GM19397 (cell line): ENCODE data around the gene IFT52.
"Not testable (repeated sequence)": the region's sequence is repeated elsewhere in the genome, so short reads cannot be mapped to it uniquely, and the experiment has no call there.

ENCODE experiments used
- ATAC-seq: cut with Tn5 transposase; IDR thresholded peaks from one replicate; pipeline ENCODE4 v1.9.1; 2021; ENCODE audit warnings: mild to moderate bottlenecking, moderate library complexity; ENCODE audit not compliant: unreplicated experiment

The IFT52 gene

GRCh38 chr20:43567477-43567876 lies 23.3 kb upstream of the IFT52 start:
- ATAC-seq, result no peak

DNA sequence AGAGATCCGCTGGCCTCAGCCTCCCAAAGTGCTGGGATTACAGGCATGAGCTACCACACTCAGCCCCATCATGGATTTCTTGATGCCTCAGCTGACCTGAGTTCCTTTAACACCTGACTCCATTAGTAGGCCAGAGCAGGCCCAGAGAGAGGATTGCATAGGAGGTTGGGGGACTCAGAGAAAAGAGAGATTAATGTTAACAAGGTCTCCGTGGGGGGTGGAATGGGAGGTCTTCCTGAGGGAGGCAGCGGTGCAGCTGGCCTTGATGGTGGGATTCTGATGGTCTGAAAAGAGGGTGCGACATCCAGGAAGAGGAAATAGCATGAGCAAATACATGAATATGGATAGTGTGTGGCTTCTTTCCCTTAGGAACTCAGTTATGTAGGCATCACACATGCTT lies 22.0 kb upstream of the IFT52 start:
- no peak for ATAC-seq

DNA sequence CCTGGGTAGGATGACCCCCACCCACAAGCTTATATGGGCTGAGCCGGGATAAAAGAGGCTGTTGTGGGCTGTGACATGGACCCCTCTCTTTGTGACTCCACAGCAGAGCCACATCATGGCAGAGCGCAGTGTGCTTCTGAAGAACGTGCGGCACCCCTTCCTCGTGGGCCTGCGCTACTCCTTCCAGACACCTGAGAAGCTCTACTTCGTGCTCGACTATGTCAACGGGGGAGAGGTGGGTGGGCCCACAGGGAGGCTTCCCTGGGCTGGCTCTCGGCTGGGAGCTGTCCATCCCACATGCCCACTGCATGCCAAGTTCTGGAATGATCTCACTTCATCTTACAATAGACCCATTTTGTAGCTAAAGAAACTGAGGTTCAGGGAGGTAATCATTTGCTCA lies 21.5 kb upstream of the IFT52 start:
- ATAC-seq, result no peak

GRCh38 chr20:43570496-43570895 lies 20.2 kb upstream of the IFT52 start:
- no peak for ATAC-seq

- no peak for ATAC-seq
These were observed 19.4 kb upstream of the IFT52 start for GRCh38 chr20:43571310-43571709.

GRCh38 chr20:43571771-43572170 lies 19.0 kb upstream of the IFT52 start:
- no peak for ATAC-seq

- ATAC-seq, result no peak
These were observed 17.8 kb upstream of the IFT52 start for GRCh38 chr20:43572891-43573290.

- no peak for ATAC-seq
These were observed 14.6 kb upstream of the IFT52 start for GRCh38 chr20:43576108-43576507.

GRCh38 chr20:43579861-43580793 lies 10.6 kb upstream of the IFT52 start:
- no peak for ATAC-seq

DNA sequence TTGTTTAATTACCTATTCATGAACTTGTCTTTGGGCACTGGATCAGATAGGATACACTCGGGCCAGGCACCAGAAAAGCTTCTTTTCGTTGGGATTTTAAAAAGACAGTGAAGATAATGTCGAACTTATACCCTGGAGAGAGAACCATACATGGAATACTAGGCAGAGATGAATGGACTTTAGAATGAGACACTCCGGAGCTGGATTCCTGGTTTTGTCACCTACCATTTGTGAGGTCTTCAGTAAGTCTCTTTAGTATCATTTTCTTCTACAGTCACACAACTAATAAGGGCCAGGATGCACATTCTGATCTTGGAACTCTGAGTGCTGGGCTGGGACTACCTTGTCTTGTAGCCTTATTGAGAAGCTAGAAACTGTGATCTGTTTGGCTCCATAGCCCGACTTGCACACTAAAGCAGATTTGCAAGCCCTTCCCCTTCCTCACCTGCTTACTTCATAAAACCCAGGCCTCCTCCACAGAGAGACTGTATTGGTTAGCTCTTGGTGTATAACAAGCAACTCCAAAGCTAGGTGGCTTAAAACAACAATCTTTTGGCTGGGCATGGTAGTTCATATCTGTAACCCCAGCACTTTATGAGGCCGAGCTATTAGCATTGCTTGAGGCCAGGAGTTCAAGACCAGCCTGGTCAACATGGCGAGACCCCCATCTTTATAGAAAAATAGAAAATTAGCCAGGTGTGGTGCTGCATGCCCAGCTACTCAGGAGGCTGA lies 7.4 kb upstream of the IFT52 start:
- no peak for ATAC-seq

DNA sequence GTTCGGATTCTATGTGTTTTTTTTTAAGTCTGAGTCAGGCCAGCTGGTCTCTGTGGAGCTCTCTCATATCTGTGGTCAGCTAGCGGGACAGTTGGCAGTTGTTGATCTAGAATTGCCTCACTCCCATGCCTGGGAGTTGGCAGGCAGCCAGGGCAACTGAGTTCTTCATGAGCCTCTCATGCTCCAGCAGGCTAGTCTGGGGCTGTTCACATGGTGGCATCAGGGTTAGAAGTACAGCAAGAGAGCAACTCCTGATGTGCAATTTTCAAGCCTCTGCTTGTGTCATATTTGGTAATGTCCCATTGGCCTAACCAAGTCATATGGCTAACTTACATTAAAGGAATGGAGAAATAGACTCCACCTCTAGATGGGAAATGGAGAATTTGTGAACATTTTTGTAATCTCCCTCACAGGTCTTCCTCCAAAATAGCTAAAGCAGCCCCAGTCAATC lies 6.7 kb upstream of the IFT52 start:
- ATAC-seq, result no peak

DNA sequence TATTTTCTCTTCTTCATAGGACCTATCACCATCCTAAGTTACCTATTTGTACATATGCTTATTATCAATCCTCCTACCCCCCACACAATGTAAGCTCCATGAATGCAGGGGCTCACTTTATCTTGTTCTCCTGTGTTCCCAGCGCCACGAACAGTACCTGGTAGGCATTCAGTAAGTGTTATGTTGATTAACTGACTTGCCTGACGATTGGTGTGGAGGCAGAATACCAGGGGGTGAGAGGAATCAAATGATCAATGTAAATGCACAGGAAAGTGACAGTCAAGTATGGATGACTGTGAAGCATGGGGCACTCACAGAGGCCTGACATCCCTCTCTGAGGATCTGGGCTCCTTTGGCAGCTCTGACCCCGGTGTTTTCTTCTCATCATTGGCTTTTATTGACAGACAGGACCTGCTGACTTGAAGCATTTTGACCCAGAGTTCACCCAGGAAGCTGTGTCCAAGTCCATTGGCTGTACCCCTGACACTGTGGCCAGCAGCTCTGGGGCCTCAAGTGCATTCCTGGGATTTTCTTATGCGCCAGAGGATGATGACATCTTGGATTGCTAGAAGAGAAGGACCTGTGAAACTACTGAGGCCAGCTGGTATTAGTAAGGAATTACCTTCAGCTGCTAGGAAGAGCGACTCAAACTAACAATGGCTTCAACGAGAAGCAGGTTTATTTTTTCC lies 6.1 kb upstream of the IFT52 start:
- ATAC-seq, result no peak

GRCh38 chr20:43586641-43587040 lies 4.1 kb upstream of the IFT52 start:
- ATAC-seq, result no peak

GRCh38 chr20:43588526-43588925 lies 2.2 kb upstream of the IFT52 start:
- not testable (repeated sequence) for ATAC-seq

GRCh38 chr20:43590036-43590391 lies 723 bp upstream of the IFT52 start:
- no peak for ATAC-seq

GRCh38 chr20:43601960-43602359 lies 11.2 kb downstream of the IFT52 start:
- ATAC-seq, result not testable (repeated sequence)

DNA sequence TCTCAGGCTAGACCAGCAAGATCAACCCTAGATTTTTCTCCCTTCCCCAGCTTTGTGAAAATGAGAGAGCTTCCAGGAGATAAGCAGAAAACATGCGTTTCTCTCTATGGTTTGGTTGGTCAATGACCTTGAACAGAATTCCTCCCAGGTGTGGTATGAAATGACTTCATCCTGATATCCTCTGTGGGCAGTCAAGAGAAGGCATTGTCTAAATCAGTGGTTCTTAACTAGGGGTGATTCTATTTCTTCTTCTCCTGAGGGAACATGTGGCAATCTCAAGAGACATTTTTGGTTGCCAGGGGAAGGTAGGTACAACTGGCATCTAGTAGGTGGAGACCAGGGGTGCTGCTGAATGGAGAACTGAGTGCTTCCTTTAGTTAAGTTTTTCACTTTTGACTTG lies 12.4 kb downstream of the IFT52 start:
- ATAC-seq, result no peak

GRCh38 chr20:43605715-43606114 lies 15.0 kb downstream of the IFT52 start:
- ATAC-seq, result no peak

GRCh38 chr20:43607278-43607677 lies 16.5 kb downstream of the IFT52 start:
- not testable (repeated sequence) for ATAC-seq

- ATAC-seq, result no peak
These were observed 40.9 kb downstream of the IFT52 start for GRCh38 chr20:43631598-43631997.

DNA sequence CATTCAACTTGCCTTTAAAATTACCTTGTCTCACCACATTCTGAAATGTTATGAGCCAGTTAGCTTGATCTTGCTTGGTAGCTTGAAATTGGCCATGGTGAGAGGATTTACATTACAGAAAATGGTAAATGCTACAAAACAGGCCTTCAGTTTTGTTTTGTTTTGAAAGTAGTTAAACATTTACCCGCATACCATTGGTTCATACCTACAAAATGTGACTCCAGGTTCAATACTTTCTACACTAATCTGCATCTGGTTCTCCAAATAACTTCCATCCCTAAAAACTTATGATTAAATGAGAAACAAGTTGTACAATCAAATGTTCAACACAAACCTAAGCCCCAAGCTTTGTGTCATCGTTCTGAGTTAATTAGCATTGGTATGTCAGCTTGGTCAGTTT lies 45.7 kb downstream of the IFT52 start:
- no peak for ATAC-seq

DNA sequence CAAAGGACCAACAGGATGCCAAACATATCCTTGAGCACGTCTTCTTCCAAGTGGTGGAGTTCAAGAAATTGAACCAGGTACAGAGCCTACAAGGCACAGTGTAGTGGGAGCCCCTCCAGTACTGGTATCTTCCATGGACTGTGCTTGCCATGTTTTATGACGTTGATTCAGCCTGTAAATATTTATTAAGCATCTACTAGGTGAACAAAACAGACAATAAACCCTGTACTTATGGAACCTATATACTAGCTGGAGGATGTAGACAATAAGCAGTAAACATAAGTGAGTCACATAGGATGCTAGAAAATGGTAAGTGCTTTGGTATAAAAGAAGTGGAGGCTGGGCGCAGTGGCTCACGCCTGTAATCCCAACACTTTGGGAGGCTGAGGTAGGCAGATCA lies 51.8 kb downstream of the IFT52 start:
- no peak for ATAC-seq
